ENCODE results near the gene TREX2.

DNA sequence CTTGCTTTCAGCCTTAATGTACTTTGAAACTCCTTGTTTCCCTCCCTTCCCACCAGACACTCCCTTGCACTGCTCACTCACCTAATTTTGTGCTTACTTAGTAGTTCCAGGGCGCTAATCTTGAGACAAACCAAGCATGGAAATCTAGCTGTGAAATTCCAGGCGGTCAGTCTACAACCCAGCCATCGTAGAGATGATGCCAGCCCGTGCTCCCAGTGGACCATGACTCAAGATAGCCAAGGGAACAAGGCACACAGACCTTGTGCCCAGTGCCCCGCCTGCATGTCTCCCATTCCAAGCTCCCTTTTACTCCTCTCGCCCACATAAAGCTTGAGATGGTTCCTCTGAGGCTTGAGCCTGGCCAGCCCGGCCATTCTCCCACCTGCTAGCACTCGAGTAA is 11.1 kb downstream of the TREX2 start:
- TF ChIP-seq CTCF (IDR thresholded peaks at IDR 0.05 in 4 of 5, conservative IDR thresholded peaks at IDR 0.05 in 1 of 5) (no peak), POLR2A (IDR thresholded peaks at IDR 0.05) (no peak)
